Stimulated activated CD4-positive, alpha-beta T cell treated with anti-CD3 and anti-CD28 coated beads, TNF-alpha, amount 100 ng/mL, for 48 hours (primary cell): Measurements from ENCODE around the gene SFRP4.

ENCODE experiments used
- DNase-seq, 3 donors: peaks; one replicate each; pipeline ENCODE4 v3.0.0-alpha.2; 2020; ENCODE audit warnings: low read depth in 3 of 3

SFRP4 gene

DNA sequence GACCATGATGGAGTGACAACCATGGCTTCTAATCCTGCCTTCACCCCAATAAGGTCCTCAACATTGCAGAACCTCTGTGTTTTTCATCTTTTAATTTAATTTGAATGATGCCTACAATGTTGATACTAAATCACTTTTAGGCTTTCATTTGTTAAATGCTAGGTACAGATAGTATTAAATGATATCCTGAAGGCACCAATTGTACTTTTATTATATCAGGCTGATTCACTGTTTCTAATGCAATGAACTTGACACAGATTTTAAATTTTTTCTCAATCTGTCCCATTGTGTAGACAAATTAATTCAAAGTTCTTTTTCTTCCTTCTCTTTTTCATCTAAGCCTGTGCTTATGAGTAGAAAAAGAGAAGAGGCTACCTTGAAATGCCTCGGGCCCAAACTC lies 9.0 kb upstream of the SFRP4 start:
- no peak for DNase-seq

DNA sequence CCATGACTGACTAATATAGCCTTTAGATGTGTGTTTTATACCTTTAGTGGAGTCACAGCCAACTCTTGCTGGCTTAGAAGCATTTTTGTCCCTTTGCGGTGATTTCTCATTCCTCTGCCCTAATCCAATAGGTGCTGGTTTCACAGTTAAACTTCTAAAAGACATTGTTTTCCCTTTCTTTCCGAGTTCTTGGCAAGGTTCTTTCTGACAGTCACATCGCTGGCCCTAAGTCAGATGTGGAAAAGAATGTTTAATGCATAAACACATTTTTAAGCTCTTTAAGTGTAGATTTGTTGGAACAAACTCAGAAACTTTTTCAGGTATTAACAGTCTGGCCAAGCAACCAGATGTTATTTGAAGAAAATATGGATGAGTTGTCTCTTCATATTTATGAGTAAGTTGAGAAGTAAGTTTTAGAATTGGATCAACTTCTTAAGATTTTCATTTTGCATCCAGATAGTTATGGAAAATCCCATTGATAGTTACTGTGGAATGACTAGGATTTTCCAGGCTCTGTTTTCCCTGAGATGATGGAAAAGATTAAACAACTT lies 7.9 kb upstream of the SFRP4 start:
- no peak for DNase-seq

DNA sequence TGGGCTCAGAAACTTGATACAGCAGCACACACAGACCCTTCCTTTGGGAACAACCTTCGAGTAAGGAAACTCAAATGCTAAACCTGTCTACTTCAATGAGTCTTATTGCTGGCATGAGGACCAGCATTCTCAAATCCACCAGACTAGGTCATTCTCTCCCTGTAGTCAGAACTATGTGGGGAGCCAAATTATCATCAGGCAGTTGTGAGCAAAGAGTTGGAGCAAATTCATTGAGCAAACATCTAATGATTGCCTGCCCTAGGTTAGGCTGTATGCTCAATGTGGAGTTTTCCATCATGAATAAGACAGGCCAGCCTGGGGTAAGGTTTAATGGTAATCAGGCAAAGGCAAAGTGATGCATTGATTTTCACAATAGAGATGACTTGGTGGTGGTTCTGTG lies 7.4 kb upstream of the SFRP4 start:
- no peak for DNase-seq

DNA sequence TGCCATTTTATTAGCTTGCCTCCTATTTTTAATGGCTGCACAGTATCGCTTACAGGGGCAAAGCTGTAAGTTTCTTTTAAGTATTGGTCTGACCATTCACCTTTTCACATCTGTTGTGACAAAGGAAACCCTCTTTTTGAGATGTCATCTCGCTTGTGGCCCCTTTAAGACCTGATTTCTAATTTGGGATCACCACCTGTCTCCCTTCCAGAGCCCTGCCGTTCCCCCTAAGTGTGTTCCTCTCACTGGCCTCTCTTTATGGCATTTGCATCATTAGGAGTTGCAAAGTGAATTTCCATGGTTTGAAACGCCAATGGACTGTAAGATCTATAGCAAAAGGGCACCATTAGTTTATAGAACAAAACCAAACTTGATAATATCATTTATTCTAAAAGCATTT lies 5.3 kb upstream of the SFRP4 start:
- no peak for DNase-seq

DNA sequence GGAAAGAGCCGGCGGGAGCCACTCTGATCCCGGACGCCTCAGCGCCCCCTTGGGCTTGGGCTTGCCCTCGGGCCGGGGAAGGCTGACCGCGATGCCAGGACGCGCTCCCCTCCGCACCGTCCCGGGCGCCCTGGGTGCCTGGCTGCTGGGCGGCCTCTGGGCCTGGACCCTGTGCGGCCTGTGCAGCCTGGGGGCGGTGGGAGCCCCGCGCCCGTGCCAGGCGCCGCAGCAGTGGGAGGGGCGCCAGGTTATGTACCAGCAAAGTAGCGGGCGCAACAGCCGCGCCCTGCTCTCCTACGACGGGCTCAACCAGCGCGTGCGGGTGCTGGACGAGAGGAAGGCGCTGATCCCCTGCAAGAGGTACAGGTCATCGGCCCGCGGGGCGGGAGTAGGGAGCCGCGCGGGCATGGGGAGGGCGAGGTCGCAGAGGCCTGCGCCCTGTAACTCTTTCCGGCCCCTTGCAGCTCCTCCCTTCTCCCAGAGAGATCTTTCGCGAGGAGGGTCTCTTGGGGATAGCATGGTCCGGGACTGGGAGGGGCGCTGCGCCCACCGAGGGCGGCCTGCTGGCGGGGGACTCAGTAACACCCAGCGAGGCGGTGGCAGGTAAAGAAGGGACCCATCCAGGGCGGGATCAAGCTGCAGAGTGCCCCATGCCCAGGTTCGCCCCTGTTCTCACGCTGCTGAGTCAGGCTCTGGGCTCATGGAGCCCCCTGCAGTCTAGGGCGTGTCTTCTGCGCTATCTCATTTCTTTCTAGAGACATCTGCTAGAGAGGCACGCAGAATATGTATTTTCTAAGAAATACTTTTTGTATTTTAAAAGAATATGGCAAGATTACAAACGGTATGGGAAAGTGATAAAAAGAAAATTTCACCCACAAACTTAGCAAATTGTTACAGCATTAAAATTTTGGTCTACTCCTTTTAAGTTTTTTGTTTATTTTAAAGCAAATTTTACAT lies 4.5 kb upstream of the SFRP4 start:
- no peak for DNase-seq

DNA sequence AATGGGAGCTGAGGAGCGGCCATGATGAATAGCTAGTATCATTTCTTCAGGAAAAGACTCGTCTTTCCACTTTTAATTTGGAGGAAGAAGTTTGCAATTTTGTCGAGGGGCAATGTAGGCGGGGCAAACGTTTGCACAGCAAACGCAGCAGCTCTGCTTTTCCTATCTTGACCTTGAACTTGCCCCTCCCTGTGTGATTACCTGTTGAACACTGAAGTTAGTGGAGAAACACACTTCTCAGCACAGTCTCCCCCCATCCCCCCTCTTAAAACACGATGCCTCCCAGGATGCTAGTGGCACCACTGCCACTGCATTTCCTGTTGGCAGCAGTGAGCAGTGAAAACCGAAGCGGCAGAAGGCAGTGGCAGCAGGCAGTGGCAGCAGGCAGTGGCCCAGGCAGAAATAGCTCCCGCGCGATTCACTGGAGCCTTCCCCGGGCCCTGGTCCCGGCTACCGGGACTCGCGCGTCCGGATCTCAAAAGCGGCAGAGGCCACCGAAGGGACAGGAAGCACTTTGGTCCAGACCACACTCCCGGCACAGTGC lies 3.8 kb upstream of the SFRP4 start, which contains the start of gene EPDR1:
EPDR1 (plus strand) TSS at position 336 of the 544 bp plus-strand sequence. CDS start 300 bp downstream, outside the sequence.
- DNase-seq, result no peak

DNA sequence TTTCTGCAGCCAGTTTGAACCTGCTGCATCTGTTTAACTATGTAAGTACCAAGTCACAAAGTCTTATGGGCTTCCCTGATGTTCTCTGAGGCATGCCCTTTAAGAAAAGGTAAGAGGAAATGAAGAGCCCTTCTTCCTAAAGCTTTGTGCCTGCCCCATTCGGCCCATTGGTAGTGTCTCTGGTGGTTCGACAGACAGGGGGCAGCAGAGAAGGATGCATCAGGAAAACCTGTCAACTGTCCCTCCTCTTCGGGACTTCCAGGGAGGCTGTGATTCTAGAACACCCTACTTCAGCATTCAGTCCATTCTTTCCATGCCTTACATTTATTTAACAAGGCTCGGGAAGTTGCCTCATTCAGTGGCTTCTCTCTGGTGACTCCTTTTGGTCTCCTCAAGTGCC lies 1.9 kb upstream of the SFRP4 start:
- DNase-seq, result no peak

DNA sequence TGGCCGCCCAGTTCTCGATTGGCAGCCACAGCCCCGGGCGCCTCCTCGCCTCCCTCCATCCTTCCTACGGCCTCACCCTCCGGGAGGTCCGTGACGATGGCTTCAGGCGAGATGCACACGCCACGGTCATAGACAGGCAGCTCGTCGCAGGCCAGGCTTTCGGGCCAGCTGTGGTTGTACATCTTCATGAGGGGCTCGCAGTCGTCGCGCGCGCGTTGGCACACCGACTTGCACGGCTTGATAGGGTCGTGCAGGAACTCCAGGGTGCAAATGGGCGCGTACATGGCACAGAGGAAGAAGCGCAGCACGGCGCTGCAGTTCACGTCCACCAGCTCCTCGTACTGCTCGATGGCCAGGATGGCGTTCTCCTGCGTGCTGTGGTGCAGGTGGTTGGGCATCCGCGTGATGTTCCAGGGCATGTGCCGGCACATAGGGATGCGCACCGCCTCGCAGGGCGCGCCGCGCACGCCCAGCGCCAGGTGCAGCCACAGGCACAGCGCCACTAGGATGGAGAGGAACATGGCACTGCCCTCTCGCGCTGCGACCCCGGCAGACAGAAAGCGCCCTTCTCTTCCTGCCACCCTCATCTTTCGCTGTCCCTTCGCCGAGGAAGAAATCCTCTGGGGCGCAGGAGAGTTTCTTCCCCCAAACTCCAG lies 472 bp downstream of the SFRP4 start:
- DNase-seq, result no peak

DNA sequence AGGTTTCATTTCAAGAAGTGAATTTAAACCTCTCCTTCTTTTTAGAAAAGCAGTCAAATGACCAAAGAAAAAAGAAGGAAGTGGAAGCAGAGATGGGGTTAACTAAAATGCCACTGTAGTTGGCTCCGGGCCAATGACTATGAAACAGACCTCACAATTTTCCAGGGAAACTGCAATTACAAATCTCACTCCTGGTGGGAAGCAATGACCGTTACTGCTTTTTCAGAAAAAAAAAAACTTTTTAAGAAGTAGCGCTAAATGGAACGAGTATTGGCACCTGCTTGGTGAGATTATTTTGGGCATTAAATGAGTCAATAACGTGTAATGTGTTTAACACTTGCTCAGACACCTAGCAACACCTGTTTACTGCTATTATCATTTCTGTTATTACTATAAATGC lies 1.2 kb downstream of the SFRP4 start:
- no peak for DNase-seq

DNA sequence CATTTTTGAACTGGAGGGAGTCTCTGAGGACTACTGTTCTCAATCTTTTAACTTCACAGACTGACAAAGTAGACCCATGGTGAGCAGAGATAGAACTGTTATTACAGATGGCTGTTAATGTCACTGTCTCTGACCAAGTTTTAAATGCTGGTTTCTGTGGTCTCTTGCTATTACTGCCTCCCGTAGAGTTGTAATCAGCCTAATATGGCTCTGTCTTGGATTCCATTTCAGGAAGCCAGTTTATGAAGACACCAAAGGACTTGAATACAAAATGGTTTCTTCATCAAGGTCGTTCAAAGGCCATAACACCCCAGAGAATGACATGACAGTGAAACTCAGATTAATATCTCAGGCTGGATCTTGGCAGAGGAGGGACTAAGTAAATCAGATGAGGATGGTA lies 3.9 kb downstream of the SFRP4 start:
- no peak for DNase-seq

DNA sequence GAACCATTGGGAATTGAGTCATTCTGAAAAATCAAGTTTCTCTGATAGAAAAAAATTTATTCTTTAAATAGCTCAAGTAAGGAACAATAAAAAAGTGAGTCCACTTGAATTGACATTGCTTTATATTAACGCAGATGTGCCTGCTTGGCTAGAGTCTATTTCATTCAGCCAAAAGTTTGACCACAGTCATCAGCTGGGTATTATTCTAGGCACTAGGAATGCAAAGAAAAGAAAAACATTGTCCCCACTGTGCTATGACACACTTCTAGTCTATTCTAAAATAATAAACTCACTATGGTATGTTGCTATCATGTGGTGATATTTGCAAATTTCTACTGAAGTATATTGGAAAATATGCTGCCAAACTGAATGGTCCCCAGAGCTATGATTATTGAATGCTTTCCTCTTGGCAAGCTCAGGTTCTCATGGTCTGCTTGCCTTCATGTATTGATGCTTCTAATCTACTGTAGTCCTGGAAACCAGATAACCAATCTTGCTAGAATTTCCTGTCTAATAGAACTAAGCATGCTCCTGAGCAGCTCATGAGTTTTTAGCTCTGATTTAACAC lies 8.3 kb downstream of the SFRP4 start:
- no peak for DNase-seq

DNA sequence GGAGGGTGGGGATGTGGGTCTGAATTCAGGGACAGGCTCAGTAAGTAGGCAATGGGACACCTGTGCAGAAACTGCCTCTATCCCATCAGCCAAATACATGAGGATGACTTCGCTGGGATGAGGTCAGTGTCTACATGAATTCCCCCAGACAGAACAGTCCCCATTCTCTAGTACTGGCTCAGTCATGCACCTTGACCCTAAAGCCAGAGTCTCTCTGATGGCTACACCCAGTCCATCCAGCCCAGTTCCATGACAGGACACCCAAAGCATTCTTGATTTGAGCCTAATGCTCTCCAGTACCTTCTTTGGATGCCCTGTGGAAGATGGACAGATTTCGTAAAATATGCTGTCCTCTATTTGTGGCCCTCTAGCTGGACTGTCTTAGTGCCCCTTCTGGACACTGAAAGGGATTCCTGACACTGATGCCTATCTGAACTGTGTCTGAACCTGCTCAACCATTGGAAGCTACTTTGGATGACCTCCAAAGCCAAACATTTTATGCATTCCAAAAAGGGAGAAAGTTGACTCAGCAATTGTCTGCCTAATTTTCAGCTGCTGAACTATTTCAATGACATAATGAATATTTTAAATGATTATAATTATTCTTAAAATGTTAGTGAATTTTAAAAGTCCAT lies 14.6 kb downstream of the SFRP4 start:
- DNase-seq, result no peak

DNA sequence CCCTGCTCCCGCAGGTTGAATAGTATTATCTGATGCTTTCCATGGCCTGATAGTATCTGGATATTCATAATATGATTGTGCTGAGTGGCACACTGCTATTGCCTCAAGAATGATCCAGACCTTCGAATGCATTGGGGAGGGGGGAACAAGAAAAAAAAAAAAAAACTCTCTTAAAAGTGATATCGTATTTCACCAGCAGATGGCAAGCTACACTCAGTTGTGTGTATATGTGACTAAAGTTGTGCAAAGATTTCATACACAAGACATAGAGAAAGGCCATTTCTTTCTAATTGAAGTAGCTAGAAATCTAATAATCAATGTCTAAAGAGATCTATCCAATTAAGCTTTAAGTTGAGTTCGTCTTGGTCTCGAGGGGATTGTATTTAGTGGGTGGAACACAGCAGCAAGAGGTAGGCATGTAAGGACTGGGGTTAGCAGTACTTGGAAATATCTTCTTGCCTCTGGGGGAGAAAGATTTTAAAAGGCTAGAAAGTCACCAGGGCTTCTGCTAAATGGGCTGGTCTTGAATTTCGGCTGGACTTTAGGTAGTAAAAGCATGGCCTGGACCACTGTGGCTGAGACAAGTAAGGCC lies 15.3 kb downstream of the SFRP4 start:
- DNase-seq, result no peak

DNA sequence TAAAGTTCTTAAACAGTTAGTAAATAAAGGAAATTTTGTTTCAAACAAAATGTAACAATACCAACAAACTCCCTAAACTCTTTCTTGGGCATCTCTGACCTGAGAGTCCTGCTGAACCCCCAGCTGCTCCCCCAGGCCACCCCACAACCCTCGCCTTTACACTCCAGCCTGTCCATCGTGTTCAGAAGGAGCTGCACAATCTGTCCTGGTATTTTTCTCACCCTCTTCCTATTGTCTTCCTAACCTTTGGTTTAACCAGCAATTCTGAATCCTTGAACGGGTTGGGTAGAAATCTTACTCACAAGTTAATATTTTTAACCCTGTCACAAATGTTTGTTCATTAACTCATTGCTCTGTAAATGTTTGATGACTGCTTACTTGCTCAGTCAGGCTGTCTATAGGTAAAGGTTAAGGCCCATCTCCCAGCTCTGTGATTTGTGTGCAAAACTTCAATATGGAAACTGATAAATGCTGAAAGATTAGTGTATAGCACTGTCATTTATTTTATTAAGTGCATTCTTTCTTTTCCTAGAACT lies 16.8 kb downstream of the SFRP4 start:
- DNase-seq, result no peak

DNA sequence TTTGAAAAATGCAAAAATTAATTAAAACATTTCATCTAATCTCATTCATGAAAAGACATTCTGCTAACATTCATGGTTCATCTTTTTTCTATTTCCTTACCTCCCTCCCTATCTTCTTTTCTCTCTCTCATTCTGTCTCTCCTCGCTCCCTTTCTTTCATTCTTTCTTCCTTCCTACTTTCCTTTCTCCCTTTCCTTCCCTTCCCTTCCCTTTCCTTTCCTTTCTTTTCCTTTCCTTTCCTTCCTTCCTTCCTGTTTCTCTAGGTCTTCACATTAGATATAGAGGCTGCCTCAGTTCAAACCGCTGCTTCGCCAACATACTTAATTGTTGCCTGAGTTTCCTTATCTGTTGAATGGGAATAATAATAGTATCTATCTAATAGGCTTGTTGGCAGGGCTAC lies 21.9 kb downstream of the SFRP4 start:
- DNase-seq, result no peak

DNA sequence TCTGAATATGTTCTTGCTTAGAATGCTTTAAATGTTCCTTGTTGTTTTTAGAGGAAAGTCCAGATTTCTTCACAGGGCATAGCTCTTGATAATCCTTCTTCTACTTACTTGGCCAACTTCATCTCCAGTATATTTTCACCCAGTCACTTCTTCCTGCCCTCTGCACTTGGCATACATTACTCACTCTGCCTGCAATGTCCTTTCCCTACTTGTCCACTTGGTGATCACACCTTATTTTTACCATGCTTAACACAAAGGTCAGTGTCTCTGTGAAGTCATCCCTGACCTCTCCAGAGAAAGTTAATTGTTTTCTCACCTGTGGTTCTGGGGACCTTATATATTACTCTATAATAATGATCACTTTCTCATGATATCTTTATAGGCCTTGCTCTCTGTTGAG lies 23.3 kb downstream of the SFRP4 start:
- DNase-seq, result no peak

DNA sequence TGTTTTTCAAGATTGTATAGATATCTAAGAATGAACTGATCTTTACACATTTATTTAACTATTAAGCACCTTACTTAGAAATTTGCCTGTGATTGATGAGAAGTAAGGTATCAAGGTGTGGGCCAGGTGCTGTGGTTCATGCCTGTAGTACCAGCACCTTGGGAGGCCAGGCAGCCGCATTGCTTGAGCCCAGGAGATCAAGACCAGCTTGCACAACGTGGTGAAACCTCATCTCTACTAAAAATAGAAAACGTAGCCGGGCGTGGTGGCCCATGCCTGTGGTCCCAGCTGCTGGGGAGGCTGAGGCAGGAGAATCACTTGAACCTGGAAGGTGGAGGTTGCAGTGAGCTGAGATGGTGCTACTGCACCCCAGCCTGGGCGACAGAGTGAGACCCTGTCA lies 34.5 kb downstream of the SFRP4 start:
- DNase-seq, result no peak
